Activated gamma-delta T cell treated with Interleukin-2 at 50 U/mL for 16 hours (primary cell): ENCODE data around the gene PHOX2B.
"Not testable (repeated sequence)": the region's sequence is repeated elsewhere in the genome, so short reads cannot be mapped to it uniquely, and the experiment has no call there.

Experiments
- DNase-seq: peaks from one replicate; pipeline ENCODE4 v3.0.0-alpha.2; 2020

PHOX2B gene

DNA sequence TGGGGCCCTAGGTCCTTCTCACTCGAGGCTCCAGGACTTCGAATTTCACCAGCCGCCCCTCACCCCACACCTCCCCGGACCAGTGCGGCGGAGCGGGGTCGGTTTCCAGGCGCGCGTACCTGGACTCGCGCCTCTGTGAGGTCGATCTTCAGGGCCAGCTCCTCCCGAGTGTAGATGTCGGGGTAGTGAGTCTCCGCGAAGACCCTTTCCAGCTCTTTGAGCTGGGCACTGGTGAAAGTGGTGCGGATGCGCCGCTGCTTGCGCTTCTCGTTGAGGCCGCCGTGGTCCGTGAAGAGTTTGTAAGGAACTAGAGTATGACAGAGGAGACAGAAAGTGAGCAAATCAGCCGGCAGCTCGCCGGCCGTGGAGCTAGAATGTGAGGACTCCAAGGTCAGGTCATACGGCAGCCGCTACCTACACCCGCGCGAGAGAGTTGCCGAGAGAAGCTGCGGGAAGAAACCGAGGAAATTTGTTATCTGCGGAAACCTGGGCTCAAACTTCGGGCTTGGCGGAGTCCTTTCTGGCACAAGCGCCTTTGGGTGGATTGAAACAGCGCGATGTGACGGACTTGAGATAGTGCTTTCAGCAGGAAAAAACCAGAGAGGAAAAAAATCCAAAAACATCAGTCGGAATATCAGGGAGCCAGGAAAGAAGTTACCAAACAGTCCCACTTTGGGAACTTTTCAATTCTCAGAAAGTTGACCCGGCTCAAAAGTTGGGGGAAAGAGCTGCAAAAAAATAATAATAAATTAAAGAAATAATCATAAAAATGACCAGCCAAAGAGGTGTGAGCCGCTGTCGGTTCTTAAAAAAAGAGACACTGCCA is 1.1 kb downstream of the PHOX2B start:
- no peak for DNase-seq

DNA sequence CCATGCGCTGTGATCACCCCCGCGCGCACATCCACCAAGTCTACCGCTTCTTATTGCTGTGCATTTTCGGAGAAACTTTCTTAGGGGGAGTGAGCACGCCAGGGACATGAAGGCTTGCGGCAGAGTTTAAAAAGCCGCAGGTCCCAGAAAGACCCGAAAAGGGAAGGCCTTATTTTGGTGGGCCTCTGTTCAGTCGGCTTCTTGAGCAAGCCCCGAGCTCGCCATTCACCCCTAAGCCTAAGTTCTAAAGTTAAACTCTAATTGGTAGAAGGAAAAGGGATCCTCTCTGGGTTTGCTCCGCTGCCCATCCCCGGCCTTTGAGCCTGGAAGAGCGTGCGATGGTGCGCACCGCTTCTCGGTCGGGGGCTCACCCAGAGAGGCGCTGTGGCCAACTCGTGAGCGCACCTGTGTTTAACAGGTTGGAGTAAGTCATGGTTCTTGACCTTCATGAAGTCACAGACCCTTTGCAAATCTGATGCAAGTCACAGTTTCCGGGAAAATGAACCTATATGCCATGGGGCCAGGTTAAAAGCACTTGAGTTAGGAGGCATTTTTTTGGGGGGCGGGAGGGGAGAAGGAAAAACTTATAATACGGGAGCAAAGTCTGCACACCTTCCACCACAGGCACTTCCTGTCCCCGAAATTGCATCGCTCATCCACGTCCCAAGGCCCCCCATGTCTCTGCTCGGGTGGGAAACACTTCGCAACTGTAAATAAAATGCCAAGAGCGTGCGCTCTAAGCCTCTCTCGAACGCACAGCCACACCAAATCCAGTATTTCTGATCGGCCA is 1.9 kb downstream of the PHOX2B start:
- DNase-seq, result no peak

DNA sequence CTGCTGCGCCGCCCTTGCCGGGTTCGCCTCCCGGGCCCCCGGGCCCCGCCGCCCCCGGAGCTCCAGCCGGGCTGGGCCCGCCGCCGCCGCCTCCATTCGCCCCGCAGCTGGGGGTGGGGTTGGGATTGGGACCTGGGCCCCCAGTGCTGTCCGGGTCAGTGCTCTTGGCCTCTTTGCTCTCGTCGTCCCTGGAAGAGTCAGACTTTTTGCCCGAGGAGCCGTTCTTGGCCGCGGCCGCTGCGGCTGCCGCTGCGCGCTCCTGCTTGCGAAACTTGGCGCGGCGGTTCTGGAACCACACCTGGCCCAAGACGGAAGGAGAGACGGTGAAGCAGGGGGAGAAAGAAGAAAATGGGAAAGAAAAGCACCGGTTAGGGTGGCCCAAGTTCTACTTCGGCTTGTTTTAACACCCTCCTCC is 2.5 kb downstream of the PHOX2B start:
- DNase-seq, result no peak

DNA sequence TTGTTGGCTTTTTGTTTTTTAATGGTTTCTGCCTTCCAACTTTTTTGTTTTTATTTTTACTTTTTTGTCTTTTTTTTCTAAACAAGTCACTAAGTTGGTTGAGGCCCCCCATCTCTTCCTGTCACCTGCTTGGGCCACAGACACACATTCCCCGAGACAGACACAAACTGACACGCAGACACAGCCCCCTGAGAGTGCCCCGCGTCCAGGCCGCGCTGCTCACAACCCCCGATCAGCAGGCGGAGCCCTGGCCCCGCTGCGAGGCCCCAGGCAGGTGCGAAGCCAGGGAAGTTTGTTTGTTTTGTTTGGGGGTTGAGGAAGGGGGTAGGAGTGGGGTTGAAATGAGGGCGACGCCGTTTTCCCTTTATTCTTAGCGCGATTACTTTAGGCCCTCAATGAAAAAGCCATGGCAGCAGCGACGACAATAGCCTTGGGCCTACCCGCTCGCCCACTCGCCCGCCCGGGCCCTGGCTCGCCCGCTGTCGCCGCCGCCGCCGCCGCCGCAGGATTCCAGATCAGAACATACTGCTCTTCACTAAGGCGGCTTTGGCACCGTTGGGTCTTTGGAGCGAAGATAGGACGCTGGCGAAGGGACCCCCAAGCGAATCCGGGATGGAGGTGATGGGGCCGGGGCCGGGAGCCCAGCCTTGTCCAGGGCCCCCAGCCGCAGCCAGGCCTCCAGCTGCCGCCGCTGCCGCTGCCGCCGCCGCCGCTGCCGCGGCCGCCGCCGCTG is 3.1 kb downstream of the PHOX2B start:
- DNase-seq, result no peak

DNA sequence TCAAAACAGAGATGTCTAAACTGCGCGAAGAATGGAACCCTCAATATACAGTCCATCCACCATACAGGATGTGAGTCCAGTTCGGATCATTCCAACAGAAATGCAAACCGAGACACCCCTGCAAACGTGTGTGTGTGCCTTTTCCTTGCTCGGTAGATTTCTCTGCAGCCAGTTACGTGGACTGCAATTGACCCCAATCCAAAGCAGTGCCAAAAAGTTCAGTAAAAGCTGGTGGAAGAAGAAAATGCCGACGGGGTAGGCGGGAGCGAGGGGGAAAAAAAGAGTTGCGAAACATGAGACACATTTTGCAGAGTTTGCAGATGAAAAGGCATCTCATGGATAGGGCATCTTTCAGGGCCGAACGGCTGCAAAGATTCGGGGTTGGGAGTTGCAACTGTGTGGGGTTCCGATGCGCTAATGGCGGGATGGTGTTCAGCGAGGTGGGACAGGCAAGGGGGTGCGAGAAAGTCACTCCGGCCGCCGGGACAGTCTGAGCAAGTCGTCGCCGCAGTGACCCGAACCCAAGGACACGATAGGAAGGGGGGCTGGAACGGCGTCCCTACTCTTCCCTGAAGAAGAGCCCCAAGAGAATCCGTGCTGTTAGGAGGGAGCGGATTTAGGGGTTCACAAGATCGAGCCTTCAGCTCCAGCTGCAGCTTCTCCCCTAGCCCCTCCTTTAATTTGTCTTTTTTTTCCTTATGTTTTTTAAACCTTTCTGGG is 3.8 kb downstream of the PHOX2B start:
- no peak for DNase-seq

DNA sequence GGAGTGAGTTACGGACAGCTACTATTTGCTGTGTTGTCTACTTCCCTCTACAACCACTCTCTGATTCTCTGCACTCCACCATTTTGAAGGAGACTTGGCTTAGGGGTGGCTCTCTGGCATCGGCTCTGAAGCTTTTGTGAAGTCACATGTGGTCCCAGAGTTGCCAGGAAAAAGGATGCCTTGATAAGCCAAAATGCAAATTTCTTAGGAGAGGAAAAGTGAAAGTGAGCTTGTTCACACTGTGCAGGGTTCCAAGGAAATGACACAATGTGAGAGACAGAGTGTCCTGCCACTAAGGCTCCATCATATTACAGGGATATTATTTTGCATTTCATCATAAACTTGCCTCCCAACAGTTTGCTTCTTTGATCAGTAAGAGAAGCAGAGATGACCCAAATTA is 7.2 kb downstream of the PHOX2B start:
- DNase-seq, result no peak

DNA sequence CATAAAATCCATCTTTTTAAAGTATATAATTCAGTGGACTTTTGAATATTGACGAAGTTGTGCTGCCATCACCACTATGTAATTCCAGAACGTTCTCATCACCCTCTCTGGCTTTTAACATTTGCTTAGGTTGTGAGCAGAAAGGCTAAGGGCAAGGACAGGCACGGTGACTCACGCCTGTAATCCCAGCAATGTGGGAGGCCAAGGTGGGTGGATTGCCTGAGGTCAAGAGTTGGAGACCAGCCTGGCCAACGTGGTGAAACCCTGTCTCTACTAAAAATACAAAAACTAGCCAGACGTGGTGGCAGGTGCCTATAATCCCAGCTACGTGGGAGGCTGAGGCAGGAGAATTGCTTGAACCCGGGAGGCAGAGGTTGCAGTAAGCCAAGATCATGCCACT is 11.0 kb downstream of the PHOX2B start:
- DNase-seq, result not testable (repeated sequence)

DNA sequence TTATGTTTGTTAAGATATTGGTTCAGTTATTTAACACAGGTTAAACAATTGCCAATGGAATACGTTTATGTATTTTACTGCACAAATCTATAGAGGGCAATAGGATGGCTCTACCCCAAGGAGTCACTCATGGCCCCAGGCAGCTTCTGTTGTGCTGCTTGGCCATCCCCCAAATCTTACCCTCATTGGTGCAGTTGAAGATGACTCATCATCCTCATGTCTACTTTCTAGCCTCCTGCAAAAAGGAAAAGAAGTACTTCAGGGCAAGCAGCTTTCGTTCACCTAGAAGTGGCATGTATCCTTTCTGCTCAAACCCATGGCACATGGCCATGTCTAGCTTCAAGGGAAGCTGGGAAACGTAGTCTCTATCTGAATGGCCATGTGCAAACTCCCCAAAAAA is 14.2 kb downstream of the PHOX2B start:
- no peak for DNase-seq

DNA sequence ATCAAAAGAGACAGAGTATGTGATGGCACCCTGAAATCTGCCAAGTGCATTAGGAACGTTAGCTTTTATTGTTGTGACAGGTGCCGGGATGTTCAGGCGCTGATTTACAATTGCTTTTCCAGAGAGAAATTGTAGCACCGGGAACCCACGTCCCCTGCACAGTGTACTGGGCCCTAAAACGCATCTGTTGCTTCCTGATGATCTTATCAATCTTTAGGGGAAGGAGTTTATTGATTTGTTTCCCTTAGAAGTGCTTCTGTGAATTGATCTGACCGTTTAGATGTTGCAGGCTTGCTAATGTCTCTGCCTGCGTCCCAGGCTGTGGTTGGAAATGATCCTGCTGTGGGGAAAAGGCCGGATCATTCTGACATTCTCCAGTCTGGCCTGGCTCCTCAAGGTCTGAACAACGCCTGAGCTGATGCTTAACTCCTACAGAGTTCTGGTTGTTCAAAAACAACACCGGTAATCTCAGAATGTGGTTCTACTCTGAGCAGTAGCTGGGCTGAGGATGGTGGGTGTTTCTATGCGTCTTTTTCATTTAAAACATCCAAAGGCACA is 16.9 kb downstream of the PHOX2B start:
- DNase-seq, result no peak

DNA sequence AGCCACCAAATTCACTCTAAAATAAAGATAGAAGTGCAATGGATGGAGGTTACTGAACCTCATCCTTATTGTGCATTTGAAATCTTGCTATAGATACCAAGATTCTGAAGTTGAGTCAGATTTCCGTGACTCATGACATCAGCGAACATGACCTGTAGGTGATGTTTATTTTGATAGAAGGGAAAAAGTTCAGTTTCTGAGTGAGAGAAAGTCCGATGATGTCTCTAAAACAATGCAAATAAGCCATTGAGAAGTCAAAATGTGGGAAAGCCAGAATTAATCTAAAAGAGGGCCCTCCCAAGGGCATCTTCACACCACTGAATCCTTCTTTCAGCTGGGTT is 20.0 kb downstream of the PHOX2B start:
- DNase-seq, result no peak

DNA sequence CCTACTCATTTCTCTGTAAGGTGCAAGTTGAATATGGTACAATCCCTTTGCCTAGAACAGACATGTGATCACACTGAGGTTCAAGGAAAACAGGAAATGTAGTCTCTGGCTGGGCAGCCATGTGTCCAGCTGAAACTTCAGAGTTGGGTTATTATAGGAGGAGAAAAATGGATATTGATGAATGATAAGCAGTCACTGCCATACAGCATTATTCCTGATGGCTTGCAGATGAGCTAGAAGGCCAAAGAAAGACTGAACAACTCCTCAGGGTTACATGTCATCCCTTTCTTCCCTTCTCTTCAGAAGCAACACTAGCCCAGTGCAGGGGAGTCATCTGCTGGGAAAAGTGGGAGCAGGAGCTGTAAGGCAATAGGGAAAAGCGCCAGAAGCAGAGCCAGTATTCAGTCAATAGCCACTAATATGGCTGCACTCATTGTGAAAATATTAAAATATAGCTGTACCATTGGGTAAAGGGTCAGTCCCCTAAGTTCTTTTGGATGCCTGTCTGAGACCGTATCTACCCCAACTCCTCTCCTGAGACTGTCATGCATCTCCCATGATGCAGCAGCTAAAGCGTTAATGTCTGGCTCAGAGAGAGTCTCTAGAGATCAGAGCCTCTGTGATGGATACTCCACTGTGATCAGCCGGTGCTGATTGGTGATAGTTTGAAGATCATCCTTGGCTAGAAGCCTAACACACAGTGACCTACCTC is 20.5 kb downstream of the PHOX2B start:
- DNase-seq, result no peak

DNA sequence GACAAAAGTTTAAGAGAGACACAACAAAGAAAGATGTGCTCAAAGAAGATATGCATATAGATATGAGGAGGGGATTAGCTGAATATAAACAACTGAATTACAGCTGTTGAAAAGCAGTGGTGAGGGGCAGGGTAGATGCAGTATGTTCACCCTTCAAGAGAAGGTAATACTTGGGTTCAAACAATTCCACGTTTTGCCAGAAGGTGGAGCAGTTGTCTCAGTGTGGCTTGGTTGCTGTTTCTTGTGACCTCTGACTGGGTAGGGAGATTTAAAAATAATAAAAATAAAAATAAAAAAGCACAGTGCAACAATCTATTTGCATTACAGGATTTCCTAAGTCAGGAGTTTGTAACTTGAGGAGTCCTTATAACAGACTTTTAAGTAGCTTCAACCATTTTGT is 23.3 kb downstream of the PHOX2B start:
- no peak for DNase-seq

DNA sequence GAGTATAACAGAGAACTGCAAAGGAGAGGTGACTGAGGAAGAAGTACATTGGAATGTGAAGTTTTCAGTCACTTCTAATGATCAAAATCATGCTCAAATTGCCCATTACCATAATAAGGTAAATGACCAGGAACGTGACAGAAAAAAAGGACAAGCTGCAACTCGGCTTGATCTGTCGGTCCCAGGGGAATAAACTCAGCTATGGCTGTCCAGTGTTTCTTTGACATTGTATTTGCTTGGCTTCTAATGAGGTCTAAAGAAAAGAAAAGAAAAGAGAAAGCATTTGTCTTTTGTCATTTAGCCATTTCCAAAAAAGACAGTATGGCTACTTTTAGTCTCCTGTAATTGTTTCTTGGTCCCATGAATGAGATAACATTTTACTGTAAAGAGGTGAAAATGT is 25.2 kb downstream of the PHOX2B start:
- no peak for DNase-seq

DNA sequence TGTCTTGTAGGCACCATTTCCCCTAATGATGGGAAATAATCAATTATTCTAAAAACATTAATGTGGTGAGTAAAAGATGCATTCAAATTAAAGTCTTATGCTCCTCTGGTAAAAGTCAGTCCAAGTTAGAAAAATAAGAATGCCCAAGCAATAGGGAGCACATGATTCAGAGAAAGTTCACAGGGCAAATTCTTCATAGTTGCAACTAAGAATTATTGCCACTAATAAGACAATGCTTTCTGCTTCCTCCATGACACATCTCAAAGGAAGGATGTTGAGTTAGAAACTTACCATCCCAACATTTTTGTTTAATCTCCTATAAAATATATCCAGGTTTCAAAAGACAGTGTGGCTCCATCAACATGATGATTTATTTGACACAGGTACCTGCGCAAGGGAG is 26.3 kb downstream of the PHOX2B start:
- DNase-seq, result no peak

DNA sequence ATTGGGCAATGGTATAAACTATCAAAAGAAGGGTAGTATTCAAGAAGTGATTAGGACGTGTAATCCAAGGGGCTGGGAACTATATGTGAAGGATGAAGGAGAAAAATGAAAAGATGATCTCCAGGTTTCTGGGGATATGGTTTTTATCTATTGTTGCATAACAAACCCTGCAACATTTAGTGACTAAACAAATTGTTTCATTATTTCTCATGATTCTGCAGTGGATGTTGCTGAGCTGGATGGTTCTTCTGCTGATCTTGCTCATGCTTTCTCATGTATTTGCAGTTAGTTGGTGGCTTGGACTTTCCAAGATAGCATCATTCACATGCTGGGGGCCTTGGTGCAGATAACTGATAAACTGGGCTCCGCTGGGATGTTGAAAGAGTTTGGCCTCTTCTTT is 29.1 kb downstream of the PHOX2B start:
- DNase-seq, result no peak

DNA sequence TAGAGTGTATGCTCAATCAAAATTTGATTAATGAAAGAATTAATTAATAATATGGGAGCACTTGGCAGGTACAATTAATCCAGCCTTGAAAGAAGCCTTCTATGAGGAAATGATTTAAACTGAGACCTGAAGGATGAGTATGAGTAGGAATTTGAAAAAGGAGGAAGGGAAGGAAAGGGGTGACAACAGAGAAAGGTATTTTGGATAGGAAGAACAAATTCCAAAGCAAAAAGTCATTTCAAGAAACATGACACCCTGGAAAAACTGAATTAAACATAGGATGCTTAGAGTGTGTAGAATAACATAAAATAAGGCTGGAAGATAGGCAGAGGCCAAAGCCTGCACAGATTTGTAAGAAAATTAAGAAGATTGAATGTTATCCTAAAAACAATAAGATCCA is 29.6 kb downstream of the PHOX2B start:
- no peak for DNase-seq

DNA sequence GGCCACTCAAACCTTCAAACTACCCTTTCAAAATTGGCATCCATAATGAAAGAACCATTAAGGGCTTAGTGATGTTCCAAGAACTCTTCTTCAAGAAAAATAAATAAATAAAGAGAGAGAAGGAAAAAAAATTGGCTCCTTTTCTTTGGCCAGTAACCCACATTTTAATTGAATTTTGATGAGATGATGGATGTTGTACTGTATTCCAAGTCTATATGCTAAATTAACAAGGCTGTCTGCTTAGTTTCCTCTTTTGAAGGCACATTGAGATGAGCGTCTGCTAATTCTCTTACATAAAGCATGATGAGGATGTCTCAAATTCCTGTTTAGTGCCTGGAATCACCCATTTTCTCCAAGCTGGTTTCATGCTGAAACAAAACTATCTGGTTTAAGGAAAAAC is 33.4 kb downstream of the PHOX2B start:
- no peak for DNase-seq

DNA sequence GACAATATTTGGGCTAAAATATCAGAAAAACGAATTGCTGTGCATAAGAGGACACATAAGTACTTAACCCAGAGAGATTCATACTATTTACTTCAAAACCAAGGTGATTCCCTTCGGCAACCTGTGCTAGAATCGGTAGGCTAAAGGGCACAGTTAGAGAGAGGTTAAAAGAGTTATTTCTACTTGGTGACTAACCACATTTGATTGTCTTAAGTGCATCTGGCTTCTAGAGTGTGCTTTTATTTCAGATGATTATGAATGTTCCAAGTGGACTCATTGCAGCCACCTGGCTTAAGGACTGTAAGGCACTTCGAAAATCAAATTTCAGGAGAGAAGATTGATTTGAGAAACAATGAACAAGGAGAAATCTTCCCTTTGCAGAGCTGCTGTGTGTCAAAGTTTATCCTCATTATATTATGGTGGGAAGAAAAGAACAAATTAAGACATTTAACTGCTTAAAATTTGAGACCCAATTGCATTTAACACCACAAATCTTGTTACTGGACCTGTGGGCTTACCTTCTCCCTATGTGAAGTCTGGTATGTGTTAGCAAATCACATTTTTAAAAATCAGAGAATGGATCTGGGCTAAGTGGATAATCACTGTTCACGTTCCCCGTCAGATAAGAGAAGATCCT is 34.0 kb downstream of the PHOX2B start:
- no peak for DNase-seq

DNA sequence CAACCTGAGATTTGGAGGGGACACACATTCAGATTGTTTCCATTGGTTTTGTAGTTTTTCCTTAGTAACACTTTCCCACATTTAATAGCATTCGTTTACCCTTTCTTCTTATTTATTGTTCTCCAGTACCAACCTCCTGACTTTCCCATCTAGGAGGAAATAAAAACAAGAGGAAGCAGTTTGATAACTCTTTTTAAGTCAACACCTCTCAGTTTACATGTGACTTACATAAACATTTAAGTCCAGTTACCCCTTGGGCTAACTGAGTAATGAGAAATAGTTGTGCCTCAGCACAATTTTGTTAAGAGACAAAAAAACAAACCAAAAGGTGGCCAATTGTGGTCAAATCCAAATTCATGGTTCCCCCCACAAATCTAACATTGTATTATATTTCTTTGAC is 34.8 kb downstream of the PHOX2B start:
- no peak for DNase-seq

DNA sequence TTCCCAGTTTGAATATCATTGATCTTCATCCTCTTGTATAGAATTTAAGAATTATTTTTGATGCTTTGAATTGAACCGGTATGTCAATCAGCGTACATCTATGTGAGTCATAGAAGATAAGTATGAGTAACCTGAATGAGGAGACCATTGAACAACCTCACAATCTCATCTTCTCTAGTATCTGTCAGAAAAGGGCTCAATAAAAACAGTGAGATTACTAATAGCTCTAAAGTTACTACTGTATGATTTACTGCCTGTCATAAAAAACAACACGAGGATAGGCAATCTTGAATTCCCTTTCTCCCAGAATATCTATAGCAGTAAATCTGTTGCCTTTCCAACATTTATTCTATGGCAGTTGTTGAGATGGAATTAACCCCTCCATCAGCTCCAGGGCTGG is 36.1 kb downstream of the PHOX2B start:
- DNase-seq, result no peak

DNA sequence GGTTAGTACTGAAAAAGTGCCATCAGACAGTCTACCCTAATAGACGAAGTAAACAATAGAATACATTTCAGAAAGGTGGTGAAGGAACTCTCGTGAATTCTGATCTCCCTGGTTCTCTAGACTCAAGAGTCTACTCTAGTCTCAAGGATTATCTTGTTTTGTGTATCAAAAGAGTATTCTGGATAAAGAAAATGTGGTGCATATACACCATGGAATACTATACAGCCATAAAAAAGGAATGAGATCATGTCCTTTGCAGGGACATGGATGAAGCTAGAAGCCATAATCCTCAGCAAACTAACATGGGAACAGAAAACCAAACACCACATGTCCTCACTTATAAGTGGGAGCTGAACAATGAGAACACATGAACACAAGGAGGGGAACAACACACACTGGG is 36.9 kb downstream of the PHOX2B start:
- DNase-seq, result not testable (repeated sequence)
